22Rv1 (cell line): ENCODE results near the gene RNLS.

Source experiments
- CTCF ChIP-seq: fragments of 450-650 bp; IDR thresholded peaks from 2 replicates; pipeline ENCODE4 v1.5.1; 2017; ENCODE audit warnings: mild to moderate bottlenecking
- ZFX ChIP-seq: fragments of 450-650 bp; IDR thresholded peaks from 2 replicates; pipeline ENCODE4 v1.6.1; 2017; ENCODE audit warnings: antibody characterized with exemption, borderline replicate concordance

DNA sequence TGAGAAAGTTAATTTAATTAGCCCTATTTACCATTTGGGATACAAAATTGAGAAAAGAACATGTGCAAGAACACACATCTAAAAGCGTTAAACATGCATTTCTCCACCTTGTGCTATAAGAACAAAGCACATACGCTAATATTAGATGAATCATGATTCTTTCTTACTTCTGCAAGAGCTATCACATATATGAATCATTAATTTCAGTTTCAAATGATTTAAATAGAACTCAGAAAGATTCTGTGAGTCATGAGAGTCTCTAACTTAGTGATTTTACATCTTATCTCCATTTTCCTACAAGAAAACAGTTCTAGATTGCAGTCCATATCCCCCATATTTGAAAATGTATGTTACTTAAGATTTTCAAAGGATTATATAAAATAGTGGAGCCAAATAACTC, 173.9 kb downstream of the RNLS start:
- TF ChIP-seq CTCF = no peak
- no peak for TF ChIP-seq ZFX
